OCI-LY3 (cell line): ENCODE measurements around the gene RPS6KA2.

Experiments
- H2AFZ ChIP-seq: fragments of 200-600, 300-600 bp; shearing (Covaris generic); 2 replicates; pipeline ENCODE4 v1.6.0; 2014; ENCODE audit warnings: antibody characterized with exemption, low read depth, low read length
- H3K27ac ChIP-seq: fragments of 200-600, 300-600 bp; sonication (generic); 2 replicates; pipeline ENCODE4 v1.5.1; 2014; ENCODE audit warnings: mild to moderate bottlenecking, low read length, moderate library complexity, mixed read lengths
- H3K27me3 ChIP-seq: fragments of 200-600, 300-600 bp; sonication (generic); 2 replicates; pipeline ENCODE4 v1.6.1; 2014; ENCODE audit warnings: low read depth, low read length, mixed read lengths
- H3K36me3 ChIP-seq: fragments of 200-600, 300-600 bp; sonication (generic); replicated peaks from 2 replicates; pipeline ENCODE3; 2014; ENCODE audit warnings: low read depth, low read length, mixed read lengths
- H3K4me1 ChIP-seq: fragments of 300-600, 200-600 bp; sonication (generic); 2 replicates; pipeline ENCODE4 v1.6.1; 2014; ENCODE audit warnings: low read length, mixed read lengths
- H3K4me2 ChIP-seq: fragments of 200-600, 300-600 bp; sonication (generic); 2 replicates; pipeline ENCODE4 v1.6.1; 2014; ENCODE audit warnings: low read length, mixed read lengths
- H3K4me3 ChIP-seq: fragments of 300-600, 200-600 bp; sonication (generic); 2 replicates; pipeline ENCODE4 v1.5.1; 2014; ENCODE audit warnings: antibody characterized with exemption, mild to moderate bottlenecking, low read length, moderate library complexity
- H3K79me2 ChIP-seq: fragments of 300-600, 200-600 bp; shearing (Covaris generic); 2 replicates; pipeline ENCODE4 v1.6.1; 2014; ENCODE audit warnings: mild to moderate bottlenecking, low read length, mixed read lengths
- H3K9ac ChIP-seq: fragments of 300-600, 200-600 bp; shearing (Covaris generic); 2 replicates; pipeline ENCODE4 v1.6.0; 2014; ENCODE audit warnings: mild to moderate bottlenecking, low read length, moderate library complexity
- H3K9me3 ChIP-seq: fragments of 200-600, 300-600 bp; shearing (Covaris generic); 2 replicates; pipeline ENCODE4 v1.6.1; 2014; ENCODE audit warnings: low read length, mixed read lengths; ENCODE audit not compliant: insufficient read depth
- H4K20me1 ChIP-seq: fragments of 200-600, 300-600 bp; sonication (generic); 2 replicates; pipeline ENCODE4 v1.6.1; 2016; ENCODE audit warnings: low read length, mixed read lengths; ENCODE audit not compliant: insufficient read depth
- EZH2phosphoT487 ChIP-seq: fragments of 200-600 bp; shearing (Covaris generic); IDR thresholded peaks from 2 replicates; pipeline ENCODE4 v1.6.1; 2018; ENCODE audit warnings: antibody characterized with exemption, mixed run types, low read depth
- TF ChIP-seq, protein P1 (sequence below): fragments of 200-600, 300-600 bp; sonication (generic); IDR thresholded peaks from 2 replicates; pipeline ENCODE4 v1.5.1; 2014; ENCODE audit warnings: antibody characterized with exemption, low read length, low read depth

Gene RPS6KA2

DNA sequence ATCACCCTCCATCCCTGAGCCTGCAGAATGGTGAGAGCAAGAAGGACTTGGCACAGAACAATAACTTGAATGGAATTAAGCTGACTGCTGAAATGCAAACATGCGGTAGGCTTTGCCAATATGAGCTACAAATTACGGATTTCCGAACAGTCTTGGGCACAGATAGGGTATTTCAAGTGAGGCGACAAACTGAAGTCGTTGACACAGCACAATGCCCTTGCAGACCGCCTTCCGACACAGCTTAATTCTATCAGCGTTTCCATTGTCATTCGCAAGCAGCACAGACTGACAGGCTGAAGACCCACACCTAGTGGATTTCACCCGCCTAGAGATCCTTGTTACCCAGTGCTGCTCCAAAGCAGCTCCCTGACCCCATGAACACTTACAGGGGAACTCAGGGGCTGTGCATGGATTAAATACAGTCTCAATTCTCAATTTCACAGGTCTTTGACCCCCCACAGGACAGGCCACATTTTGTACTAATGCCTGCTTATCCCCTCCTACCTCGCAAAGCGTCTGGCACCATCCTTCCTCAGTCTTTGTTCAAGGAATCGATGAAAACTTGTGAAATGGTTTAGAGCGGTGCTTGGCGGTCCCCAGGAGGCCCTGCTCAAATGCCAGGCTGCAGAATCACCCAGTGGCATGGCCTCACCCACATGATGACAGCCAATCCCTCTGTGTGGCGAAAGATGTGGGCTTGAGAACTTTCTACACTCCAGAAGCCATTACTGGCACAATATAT is 75.1 kb downstream of the RPS6KA2 start:
- Histone ChIP-seq H2AFZ (no peak overlapping the region), H3K27me3 (no peaks in the 10 kb centered on the region), H3K9me3 (no peaks in the 10 kb centered on the region), H3K4me3 (no peak overlapping the region), H3K9ac (no peak overlapping the region), H3K79me2 (no peaks in the 10 kb centered on the region), H3K36me3 (no peaks in the 10 kb centered on the region), H3K4me1 (no peaks in the 10 kb centered on the region), H3K27ac (no peak overlapping the region), H3K4me2 (no peak overlapping the region), H4K20me1 (no peaks in the 10 kb centered on the region)
- TF ChIP-seq, protein P1, sequence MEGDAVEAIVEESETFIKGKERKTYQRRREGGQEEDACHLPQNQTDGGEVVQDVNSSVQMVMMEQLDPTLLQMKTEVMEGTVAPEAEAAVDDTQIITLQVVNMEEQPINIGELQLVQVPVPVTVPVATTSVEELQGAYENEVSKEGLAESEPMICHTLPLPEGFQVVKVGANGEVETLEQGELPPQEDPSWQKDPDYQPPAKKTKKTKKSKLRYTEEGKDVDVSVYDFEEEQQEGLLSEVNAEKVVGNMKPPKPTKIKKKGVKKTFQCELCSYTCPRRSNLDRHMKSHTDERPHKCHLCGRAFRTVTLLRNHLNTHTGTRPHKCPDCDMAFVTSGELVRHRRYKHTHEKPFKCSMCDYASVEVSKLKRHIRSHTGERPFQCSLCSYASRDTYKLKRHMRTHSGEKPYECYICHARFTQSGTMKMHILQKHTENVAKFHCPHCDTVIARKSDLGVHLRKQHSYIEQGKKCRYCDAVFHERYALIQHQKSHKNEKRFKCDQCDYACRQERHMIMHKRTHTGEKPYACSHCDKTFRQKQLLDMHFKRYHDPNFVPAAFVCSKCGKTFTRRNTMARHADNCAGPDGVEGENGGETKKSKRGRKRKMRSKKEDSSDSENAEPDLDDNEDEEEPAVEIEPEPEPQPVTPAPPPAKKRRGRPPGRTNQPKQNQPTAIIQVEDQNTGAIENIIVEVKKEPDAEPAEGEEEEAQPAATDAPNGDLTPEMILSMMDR = no peak
- no peak for TF ChIP-seq EZH2phosphoT487

DNA sequence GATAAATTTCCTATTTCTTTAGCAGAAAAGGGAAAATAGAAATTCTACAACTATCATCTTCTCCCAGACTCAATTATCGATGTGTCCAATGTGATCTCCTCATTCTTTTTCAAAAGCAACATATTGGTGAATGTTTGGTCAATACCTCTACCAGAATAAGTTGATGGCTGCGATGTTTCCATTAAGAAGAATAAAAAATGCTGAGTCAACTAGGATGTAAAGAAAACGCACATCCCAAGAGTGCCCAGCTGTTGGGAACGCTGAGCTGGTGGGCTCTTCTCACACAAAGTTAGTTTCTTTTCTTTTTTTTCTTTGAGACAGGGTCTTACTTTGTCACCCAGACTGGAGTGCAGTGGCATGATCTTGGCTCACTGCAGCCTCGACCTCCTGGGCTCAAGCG is 80.4 kb downstream of the RPS6KA2 start:
- Histone ChIP-seq H3K27ac (no peak overlapping the region), H3K9ac (no peak overlapping the region), H2AFZ (no peak overlapping the region), H4K20me1 (no peaks in the 10 kb centered on the region), H3K27me3 (no peaks in the 10 kb centered on the region), H3K4me2 (no peak overlapping the region), H3K4me3 (no peak overlapping the region), H3K79me2 (no peaks in the 10 kb centered on the region), H3K9me3 (no peaks in the 10 kb centered on the region), H3K36me3 (no peaks in the 10 kb centered on the region), H3K4me1 (peaks cover 8% of the 10 kb centered on the region; the same call in 1 of the 2 replicates)
- no peak for TF ChIP-seq EZH2phosphoT487
- TF ChIP-seq, protein P1 = no peak

DNA sequence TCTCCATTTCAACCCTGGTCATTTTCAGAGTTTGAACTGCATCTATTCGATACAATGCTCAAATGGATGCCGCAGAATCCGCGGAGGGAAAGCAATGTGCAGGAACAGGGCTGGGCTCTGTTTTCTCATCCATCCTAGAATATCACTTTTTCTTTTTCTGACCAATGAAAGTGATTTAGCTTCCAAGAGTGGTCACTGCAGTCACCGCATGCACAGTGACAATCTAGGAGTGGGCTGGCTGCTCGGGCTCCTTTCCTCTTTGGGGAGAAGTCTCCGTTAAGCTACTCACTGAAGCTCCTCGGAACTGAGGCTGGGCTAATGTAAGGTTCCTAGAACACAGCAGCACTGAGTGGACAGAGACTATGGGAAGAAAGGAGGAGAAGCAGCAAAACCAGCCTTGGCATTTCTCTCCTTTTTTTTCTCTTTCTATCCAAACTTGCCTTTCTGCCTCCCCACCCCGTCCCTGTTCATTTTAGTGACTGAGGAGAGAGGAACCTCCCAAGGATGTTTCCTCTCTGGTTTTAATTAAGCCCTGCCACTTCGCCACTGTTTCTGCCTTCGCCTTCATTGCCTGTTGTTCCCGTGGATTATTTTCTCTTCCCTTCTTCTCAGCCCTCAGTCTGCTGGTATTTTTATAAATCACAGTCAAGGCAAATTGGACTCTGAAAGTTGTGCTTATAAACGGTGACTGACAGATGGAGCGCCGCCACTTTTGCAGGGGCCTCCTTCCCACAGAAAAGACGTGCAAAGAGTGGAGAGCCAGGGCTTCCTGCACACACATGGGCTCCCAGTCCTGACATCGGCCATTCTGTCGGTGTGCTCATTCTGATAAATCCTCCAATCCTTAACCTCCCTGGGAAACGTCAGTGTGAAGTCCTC is 81.7 kb downstream of the RPS6KA2 start:
- H2AFZ ChIP-seq = no peak overlapping the region
- peaks cover 21% of the 10 kb centered on the region for H3K4me1 ChIP-seq
- H3K4me3 ChIP-seq = no peak overlapping the region
- H3K4me2 ChIP-seq = no peak overlapping the region
- no peak for TF ChIP-seq EZH2phosphoT487
- TF ChIP-seq, protein P1 = no peak
- H3K9me3 ChIP-seq = no peaks in the 10 kb centered on the region
- H3K27ac ChIP-seq = no peak overlapping the region
- H3K36me3 ChIP-seq = no peaks in the 10 kb centered on the region
- no peak overlapping the region for H3K9ac ChIP-seq
- no peaks in the 10 kb centered on the region for H4K20me1 ChIP-seq
- H3K27me3 ChIP-seq = no peaks in the 10 kb centered on the region
- no peaks in the 10 kb centered on the region for H3K79me2 ChIP-seq

DNA sequence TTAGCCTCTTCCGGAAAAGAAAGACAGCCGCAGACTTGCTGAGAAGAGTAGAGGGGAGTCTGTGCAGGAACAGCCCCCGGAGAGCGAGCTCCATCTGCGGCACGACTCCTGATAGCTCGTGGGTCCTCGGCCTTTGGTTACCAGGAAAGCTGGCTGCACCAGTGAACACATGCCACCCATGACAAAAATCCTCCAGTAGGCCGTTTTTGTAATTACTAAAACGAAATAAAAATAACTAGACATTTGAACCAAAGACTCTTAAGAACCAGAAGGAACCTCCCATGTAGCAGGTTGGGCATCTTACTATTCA is 82.8 kb downstream of the RPS6KA2 start:
- Histone ChIP-seq H3K27ac (no peak overlapping the region), H3K36me3 (no peaks in the 10 kb centered on the region), H3K27me3 (no peaks in the 10 kb centered on the region), H3K9me3 (no peaks in the 10 kb centered on the region), H3K79me2 (no peaks in the 10 kb centered on the region), H4K20me1 (no peaks in the 10 kb centered on the region), H2AFZ (no peak overlapping the region), H3K4me1 (peaks cover 21% of the 10 kb centered on the region), H3K4me2 (no peak overlapping the region), H3K9ac (no peak overlapping the region), H3K4me3 (no peak overlapping the region)
- no peak for TF ChIP-seq EZH2phosphoT487
- TF ChIP-seq, protein P1 = no peak
